Pulmonary artery endothelial cell (primary cell): ENCODE measurements around the gene CDH13. TPM values are rescaled to one million over a fixed set of nuclear protein-coding genes. Genes with fewer than 3 reads are reported as not detected.

ENCODE experiments used
- DNase-seq: peaks from one replicate; pipeline ENCODE4 v3.0.0-alpha.2; 2011; ENCODE audit warnings: low read depth, low spot score
- total RNA-seq: library from RNA; depleted of rRNA; stranded (reverse); fragments of >200 nt; gene quantifications from 2 replicates; pipeline ENCODE4 v1.2.3, GENCODE V29; 2014

CDH13 gene
- total RNA-seq, 1 donor from 2014 or later: 62.3 TPM

DNA sequence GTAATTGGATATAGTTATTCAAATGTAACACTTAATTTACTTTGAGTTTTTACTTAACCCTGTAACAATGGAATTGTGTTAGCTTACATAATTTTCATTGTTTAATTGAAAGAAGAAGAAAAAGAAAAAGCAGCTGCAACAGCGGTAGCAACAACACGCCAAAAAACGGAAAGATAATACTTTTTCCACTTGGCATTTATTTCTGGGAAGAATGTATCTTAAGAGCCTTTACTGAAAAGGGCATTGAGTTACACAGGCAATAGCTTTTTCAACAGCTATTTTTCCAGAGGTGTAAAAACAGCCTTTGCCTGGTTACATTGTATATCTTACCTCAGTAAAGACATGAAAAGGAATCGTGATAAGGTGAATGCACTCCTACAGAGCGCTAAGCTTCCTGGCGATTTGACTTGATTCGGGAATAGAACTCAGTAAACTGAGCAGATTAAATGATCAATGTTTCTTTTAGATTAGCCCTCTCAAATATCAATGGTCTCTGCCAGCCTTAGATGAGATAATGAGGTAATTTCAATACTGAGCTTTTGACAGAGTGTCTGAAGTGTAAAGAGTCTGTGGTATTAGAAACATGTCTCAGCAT lies 311.3 kb downstream of the CDH13 start:
- no peak for DNase-seq

DNA sequence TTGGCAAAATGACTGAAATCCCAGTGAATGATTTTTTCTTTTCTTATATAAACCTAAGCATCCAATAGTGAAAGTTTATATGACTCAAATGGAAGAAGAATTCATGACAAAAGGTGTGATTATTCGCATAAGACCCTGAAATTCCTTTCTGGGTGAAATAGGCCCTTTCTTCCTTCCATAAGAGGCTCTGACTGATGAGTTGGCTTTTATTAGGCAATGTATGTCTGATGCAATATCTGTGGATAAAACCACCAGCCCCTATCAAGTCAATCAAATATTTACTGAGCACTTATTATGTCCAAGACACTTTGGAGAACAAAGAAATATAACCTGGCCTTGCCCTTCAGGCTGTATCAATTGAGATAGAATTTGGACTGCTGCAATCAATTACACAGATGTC lies 316.6 kb downstream of the CDH13 start:
- no peak for DNase-seq

DNA sequence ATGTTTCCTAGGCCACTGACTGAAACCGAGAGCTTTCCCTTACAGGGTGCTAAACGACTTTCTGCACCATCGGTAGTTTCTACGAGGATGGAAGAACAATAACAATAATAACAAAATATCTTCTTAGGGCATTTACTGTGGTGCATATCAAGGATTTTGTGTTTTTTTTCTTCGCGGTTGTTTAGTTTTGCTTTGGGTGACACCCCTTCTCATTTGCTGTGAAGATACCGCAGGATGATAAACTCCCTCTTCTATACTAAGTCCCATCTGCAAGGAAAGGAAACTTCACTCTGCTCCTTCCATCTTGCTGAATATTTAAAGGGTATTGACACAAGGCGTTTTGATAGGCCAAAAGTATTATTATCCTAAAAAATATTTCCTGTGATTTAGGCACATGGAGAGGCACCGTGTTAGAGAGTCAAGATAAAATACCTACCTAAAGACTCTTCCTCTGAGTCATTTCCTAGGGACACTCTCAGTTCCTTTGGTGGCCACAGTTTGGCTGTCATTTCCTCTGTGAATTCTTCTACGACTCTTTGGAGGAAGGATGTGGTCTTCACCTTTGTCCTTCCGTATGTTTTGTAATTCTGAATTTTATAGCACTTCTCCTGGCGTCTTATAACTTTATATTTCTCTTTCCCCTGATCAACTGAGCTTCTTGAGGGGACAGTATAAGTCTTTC lies 318.8 kb downstream of the CDH13 start:
- peak; percentile 36 for DNase-seq

DNA sequence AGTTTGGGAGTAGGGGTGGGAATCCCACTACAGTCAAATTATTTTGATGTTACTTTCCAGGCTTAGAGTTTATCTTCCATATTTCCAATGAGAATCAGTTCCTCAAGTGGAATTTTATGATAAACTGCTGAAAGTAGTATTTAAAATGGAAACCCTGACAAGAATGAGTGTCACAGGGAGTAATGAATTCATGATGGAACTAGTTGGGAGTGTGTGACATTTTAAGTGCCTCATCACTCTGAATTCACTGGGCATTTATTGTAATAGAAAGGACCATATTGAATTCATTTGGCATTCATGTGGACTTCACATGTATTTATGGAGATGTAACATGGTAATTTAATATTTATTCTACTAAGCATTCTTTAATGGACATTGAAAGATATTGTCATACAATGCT lies 320.9 kb downstream of the CDH13 start:
- no peak for DNase-seq

DNA sequence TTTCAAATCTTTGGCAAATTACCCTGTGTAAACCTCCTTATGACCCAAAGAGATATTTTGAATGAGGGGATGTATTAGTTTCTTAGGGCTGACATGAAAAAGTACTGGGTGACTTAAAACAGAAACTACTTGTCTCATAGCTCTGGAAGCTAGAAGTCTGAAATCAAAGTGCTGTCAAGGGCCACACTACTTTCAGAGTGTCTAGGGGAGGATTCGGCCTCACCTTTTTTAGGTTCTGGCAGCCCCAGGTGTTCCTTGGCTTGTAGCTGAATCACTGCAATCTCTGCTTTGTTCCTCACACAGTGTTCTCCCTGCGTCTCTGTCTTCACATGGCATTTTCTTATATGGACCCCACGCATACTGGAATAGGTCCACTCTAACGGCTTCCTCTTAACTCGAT lies 322.2 kb downstream of the CDH13 start:
- DNase-seq: no peak

DNA sequence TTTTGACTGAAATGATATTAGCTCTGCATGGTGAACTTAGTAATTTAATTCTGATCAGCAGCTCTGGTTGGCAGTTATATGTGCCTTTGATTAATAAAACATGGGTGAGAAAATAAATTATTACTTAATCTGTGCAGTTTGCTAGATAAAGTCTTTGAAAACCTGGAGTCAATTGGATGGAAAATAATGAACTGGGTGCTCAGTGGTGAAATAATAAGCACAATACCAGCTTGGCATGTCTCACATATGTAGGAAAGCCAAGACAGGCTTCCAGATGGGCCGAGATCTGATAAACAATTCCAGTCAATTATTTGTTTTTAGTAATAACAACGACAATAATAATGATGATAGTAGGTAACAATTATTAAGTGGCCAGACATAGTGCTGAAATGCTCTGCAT lies 326.7 kb downstream of the CDH13 start:
- DNase-seq: no peak

DNA sequence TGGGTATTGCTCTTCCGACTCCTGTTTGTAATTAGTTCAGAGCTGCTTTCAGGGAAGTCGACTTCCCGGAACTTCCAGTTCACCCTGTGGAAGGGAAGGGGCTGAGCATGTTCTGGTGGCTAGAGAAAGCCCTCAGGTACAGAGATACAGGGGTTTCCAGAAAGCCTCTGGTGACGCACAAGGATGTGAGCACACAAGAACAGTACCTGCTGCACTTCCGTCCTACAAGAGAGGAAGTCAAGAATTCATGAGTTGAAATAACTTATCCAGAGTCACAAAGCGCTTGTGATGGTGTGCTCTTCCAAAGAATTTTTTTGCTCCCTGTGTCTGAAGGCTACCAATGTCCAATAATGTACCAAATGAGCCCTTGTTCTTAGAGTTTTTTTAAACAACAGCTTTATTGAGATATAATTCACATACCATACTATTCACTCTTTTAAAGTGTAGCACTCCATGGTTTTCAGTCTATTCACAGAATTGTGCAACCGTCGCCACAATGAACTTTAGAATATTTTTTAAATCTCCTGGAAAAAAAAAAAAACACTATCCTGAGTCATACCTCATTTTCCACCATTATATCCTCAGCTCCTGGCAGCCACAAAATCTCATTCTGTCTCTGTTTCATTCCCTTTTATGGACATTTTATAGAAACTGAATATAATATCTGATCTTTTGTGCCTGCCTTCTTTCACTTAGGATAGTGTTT lies 327.6 kb downstream of the CDH13 start:
- no peak for DNase-seq

DNA sequence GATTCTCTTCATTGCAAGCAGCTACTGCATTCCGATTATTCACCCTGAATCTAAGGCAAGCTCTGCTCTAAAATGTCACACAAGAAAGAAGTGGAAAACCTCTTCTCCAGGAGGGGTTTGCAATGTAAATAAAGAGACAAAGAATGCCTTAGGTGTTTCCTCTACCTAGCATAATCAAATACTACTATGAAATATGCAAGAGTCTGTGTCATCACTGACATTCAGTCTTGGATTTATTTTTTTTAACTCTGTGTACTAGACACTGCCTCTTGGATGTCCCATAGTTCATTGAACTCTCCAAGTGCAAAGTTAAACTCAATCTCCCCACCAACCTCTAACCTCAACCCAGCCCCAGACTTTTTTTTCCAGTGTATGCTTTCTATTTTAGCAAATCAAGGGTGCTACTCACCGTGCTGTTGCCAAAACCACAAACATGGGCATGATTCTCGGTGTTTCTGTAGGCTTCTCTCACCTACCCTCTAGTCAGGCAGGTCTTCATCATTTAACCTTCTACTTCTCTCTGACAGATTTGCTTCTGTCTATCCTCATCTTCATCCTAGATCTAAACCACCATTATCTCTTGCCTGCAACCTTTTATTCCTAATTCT lies 329.1 kb downstream of the CDH13 start:
- no peak for DNase-seq

DNA sequence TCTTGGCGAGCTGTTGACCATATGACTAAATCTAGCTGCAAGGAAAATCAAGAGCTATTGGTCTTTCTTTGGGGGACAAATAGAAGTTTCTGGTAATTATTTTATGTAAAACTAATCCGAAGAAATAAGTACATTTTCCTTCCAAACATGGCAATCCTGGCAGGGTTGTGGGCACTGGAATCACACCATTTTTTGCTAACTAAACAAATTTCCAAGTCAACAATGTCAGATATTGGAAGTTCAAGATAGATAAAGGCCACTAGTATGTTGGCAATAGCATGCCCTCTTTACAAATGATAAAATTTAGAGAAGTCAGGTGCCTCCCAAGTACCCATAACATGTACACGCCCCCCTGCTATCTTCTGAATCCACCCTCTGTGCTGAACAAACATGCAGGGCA lies 330.4 kb downstream of the CDH13 start:
- DNase-seq: no peak

DNA sequence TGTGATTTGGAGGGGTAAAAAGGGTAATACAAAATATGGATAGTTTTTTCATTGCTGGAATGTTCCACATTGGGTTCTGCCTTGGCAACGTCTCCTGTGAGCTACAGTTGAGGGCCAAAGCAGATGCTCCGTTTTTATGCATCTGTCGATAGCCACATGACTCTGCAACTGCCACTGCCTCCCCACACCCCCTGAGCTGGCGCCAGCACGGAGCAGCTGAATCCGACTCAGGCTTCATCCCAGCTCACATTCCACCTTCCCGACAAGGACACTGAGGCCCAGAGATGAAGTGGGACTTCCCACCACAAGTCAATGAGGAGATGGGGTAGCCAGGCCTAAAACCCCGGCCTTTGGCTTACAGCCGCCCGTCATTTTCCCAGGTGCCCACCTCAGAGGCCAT lies 334.1 kb downstream of the CDH13 start:
- no peak for DNase-seq

DNA sequence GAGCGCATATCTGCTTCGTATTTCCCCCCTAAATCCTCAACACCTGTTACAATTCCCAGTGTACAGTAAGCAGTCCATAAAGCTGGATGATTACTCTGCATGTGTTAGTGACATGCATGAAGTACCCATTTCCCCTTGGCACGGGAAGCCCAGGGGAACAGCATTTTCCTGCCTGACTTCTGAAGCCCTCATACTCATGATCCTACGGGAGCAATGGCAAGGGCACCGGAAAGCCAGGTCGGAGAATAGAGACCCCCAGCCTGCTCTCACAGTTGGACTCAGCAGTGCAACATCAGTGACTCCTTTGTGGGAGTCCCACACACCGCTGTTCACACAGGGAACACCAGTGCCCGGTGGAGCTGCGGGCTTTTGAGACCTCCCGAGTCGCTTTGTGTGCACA lies 336.9 kb downstream of the CDH13 start:
- DNase-seq: no peak

DNA sequence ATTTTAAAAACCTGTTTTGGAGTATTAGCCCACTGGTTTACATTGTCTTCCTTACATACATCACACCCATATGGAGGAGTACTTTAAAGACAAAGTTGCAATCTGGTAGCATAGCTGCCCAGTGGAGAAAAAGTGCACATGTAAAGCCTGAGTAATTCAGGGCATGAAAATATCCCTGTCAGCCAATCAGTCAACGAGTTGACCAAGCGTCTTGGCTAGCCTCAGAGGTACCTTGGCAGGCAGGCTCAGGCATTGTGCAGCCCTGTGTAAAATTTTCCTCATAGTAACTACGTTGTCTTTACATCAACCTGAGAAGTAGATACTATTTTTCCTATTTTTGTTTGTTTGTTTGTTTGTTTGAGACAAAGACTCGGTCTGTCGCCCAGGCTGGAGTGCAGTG lies 339.0 kb downstream of the CDH13 start:
- no peak for DNase-seq

DNA sequence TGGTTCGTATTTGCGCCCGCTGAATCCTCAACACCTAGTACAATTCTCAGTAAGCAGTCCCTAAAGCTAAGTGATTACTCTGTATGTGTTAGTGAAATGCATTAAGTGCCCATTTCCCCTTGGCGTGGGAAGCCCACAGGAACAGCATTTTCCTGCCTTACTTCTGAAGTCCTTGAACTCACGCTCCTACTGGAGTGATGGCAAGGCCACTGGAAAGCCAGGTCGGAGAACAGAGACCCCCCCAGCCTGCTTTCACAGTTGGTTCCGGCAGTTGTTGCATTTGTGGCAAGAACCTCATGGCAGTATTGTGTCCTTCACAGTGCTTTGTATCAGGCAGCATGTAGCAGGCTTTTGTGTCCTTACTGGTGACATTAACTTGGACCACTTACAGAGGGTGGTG lies 340.7 kb downstream of the CDH13 start:
- DNase-seq: no peak

DNA sequence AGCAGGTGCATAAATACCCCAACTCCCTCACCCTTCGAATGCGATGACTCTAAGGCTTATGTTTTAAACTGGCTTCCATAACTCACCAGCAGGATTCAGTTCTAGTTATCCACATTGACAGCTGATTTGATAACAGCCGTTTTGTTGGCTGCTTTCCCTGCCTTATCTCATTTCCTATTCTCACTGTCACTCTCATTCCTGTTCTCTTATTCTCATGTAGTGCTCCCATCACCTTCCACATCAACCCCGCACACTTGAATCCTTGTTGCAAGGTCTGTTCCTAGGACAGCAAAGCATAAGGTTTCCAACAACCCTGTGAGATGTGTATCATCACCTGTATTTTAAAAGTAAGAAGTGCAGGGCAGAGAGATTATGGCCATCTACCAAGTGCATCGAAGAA lies 344.4 kb downstream of the CDH13 start:
- no peak for DNase-seq

DNA sequence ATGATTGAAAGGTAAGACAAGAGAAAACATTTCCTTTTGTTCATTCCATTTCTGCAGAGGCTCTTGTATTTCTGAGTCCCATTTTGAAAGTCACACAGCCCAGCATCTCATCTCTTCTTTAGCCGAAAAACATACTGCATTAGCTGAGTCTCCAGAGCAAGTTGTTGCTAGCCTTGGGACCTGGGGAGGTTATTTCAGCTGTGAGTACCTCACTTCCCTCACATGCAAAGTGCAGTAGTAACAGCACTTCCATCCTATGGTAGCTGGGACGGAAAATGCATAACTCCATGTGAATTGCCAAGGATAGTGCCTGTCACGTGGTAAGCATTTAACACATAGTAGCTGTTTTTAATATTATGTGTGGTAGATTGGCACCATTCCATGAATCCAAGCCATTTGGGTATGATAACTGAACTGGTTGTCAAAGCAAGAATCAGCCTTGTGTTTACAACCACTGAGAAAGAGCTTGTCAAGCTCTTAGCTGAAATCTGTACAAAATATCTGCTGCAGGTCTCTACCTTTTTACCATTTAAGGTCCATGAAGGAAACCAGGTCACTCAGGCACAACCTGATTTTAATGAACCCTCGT lies 345.7 kb downstream of the CDH13 start:
- no peak for DNase-seq

DNA sequence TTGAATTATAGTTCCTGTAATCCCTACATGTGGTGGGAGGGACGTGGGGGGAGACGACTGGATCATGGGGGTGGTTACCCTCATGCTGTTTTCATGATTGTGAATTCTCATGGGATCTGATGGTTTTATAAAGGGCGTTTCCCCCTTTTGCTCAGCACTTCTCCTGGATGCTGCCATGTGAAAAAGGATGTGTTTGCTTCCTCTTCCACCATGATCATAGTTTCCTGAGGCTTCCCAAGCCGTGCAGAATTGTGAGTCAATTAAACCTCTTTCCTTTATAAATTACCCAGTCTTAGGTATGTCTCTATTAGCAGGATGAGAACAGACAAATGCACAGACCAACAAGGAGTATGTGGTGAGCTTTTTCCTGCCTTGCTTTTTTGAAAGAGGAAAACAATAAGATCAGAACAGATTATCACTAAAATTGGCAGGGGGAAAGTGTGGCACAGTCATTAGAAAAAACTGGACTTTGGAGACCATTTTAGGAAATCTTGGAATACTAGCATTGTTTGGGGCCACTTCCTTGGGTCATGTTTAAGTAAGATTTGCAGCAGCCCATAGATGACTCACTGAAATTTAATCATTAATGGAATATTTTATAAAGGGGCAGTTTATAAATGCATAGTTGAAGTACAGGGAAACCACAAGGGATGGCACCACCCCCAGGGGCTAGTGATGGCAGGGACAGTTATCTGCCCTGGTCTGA lies 352.8 kb downstream of the CDH13 start:
- peak; percentile 64 for DNase-seq

DNA sequence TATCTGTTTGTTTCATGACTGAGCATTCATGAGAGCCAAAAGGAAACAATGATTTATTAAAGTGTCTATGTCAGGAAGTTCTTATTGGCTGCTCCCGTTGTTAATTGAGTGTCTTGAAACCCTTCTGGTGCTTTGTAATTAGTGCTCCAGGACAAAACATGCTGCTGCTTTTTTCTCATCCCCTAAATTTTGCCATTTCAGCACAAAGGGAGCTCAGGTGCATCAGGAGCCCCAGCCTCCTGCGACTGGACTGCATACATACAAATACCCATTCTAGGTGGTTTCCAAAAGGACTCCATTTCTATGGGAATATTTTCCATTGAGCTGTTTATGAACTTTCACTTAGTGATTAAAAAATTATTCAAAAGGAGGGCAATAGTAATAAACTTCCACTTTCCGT lies 354.0 kb downstream of the CDH13 start:
- DNase-seq: no peak

DNA sequence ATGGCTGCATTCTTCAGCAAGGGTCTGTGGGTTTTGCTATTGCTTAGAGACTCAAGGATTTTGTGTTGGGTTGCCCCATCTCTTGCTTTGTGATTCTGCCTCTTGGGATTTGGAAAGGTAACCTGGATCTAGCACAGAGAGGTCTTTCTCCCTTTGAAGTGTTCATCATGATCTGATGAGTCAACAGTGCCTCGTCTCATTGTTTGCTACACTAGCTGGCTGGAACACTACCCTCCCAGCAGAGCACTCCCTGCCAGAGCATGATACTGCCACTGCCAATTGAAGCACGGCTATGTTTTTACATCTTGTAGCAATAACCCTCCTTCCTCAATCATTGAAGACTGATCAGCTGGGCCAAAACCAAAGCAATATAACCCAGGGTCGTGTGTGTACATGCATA lies 361.0 kb downstream of the CDH13 start:
- no peak for DNase-seq

DNA sequence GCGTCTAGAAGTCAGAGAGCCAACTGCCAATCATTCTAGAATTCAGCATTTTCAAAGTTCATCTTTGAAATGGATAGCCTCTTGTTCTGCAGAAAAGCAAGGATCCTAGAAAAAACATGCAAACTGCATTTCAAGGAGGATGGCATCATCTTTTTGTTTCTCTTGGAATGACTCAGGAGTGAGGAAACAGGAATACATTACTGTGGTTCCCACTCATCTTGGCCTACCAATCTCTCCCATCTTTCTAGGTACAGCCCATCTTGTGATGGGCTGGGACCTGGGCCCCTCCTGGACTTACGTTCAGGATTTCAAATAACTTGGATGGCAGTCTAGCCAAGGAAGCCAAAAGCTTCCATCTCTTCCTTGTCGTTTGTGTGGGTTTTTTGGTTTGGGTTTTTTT lies 363.4 kb downstream of the CDH13 start:
- no peak for DNase-seq

DNA sequence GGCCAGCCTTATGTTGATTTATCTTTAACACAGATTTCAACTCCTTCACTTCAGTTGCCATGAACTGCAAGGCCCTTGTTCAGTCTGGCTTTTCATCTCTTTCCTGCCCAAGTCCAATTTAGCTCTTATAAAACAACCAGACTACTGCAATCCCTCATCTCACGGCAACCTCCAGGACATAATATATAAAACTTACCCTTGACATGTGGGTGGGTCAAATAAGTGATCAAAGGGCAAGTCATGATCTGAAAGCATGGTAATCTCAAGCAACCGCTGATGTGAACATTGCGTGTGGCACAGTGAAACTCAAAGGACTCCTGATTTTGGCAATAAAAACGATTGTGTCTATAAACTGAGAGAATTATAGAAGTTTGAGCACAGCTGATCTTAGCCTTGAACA lies 364.6 kb downstream of the CDH13 start:
- no peak for DNase-seq

DNA sequence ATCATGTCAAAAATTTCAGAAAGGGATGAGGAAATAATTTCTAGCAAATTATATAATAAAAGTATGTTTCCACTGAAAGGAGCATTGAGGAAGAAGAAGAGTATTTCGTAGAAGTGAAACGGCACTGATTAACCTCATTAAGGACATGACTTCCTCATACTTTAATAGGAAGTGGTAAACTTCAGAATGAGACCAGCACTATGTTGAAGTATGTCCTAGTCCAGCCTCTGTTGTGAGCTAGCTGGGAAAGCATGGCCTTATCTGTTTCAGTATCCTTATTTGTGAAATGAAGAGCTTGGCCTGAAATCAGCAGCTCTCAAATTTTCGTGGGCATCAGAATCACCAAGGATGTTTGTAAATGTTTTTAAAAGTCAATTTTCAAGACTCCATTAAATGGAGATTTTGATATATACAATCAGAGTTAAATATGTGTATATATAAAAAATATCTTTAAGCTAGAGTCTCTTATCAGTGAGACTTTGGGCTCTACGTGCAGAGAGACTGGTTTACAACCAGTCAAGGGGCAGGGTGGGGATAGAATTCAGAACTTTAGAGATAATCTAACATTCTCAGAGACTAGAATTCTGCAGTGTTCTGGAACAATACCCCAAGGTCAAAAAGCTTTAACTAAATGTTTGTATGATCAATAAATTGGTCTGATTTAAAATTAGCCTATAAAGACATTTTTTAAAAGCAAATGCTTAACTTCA lies 365.4 kb downstream of the CDH13 start:
- DNase-seq: no peak
